Spleen (tissue), 11 donors: ENCODE results near the gene MTX2. TPM values are rescaled to one million over a fixed set of nuclear protein-coding genes. Genes with fewer than 3 reads are reported as not detected.

ENCODE experiments used
- DNase-seq: peaks from one replicate; pipeline ENCODE4 v3.0.0-alpha.2; 2020
- H3K27ac ChIP-seq, 8 donors: fragments of 200-600 bp; sonication (generic) in 7 of 8; 1 replicate in 4 of 8; 2 replicates in 4 of 8; pipeline versions ENCODE4 v1.5.0 to v1.8.0; 2016 to 2021; ENCODE audit warnings: inconsistent platforms in 4 of 8, mild to moderate bottlenecking in 4 of 8, moderate library complexity in 1 of 8
- H3K27me3 ChIP-seq, 7 donors: fragments of 200-600 bp; sonication (generic) in 6 of 7; replicated peaks in 1 of 7; 1 replicate in 4 of 7; 2 replicates in 3 of 7; pipeline versions ENCODE4 v1.5.0 to v1.8.0; 2016 to 2021; ENCODE audit warnings: inconsistent platforms in 3 of 7, mild to moderate bottlenecking in 1 of 7
- H3K36me3 ChIP-seq, 6 donors: fragments of 200-600 bp; sonication (generic) in 5 of 6; 1 replicate in 4 of 6; 2 replicates in 2 of 6; pipeline versions ENCODE4 v1.5.0 to v1.8.0; 2016 to 2021; ENCODE audit warnings: inconsistent platforms in 2 of 6
- H3K4me1 ChIP-seq, 6 donors: fragments of 200-600 bp; sonication (generic) in 5 of 6; 1 replicate in 3 of 6; 2 replicates in 3 of 6; pipeline versions ENCODE4 v1.5.0 to v1.8.0; 2016 to 2021; ENCODE audit warnings: inconsistent platforms in 3 of 6
- H3K4me3 ChIP-seq, 8 donors: fragments of 200-600 bp; sonication (generic) in 7 of 8; 1 replicate in 4 of 8; 2 replicates in 4 of 8; pipeline versions ENCODE4 v1.5.0 to v1.8.0; 2016 to 2021; ENCODE audit warnings: inconsistent platforms in 4 of 8, mild to moderate bottlenecking in 4 of 8, moderate library complexity in 2 of 8
- H3K9me3 ChIP-seq, 8 donors: fragments of 200-600 bp; sonication (generic) in 7 of 8; 1 replicate in 4 of 8; 2 replicates in 4 of 8; pipeline versions ENCODE4 v1.5.0 to v1.8.0; 2016 to 2021; ENCODE audit warnings: inconsistent platforms in 4 of 8
- CTCF ChIP-seq, 11 experiments: fragments of 200-600 bp in 7 of 11; fragments of 450-650 bp in 4 of 11; sonication (generic) in 4 of 11; IDR thresholded peaks in 8 of 11; conservative IDR thresholded peaks in 3 of 11; 1 replicate in 7 of 11; 2 replicates in 4 of 11; pipeline versions ENCODE4 v1.4.0 to v1.8.0; 2016 to 2021; ENCODE audit warnings: antibody characterized with exemption in 11 of 11, inconsistent platforms in 4 of 11, mild to moderate bottlenecking in 1 of 11
- POLR2A ChIP-seq, 3 donors: fragments of 450-650 bp; IDR thresholded peaks; one replicate each; pipeline ENCODE4 v1.5.1; 2017; ENCODE audit warnings: antibody characterized with exemption in 3 of 3, mild to moderate bottlenecking in 1 of 3
- POLR2AphosphoS5 ChIP-seq, 3 donors: sonication (generic); formaldehyde crosslinking; IDR thresholded peaks; one replicate each; pipeline ENCODE4 v1.5.1; 2017; ENCODE audit warnings: antibody characterized with exemption in 3 of 3
- WGBS, 5 donors: extraction: QIAGEN DNeasy Blood & Tissue Kit in 3 of 5; methylation state at CpG; one replicate each; pipeline versions ENCODE4 v1.1.5 to v1.1.7; 2013 to 2018; 5-methylcytosine and 5-hydroxymethylcytosine counted together
- intact Hi-C: fragments of 100-400 bp; cut with DNase I; formaldehyde crosslinking; loops from one replicate; pipeline ENCODE4 v1.15.0; 2023; ENCODE audit warnings: low total_unique reads
- polyA plus RNA-seq, 3 donors: library from polyadenylated mRNA; stranded (reverse); fragments of 200-250 nt; gene quantifications; one replicate each; pipeline ENCODE4 v1.2.1, GENCODE V29; 2013
- total RNA-seq, 7 donors: library from RNA; depleted of rRNA in 3 of 7; stranded (reverse); fragments of >200 nt in 3 of 7; fragmentation: NEBNext Ultra II Directional in 4 of 7; extraction: Animal tissue kit (Norgen Biotek cat#: 25700) in 4 of 7; gene quantifications; one replicate each; pipeline versions ENCODE4 v1.1.0 to v1.2.1, GENCODE V29; 2016 to 2021
- donor health status: healthy with polysubstance abuse.
- donor health status: DM: no; HTN: no; CAD: no; lungs with moderate emphysema.
- donor health status: DM: no; HTN: no; CAD: no.
- donor health status: Bipolar disorder and iron deficiency.
- donor health status: healthy.
- donor health status: DM: no; HTN: no; CAD: no.
- donor health status: DM: yes; HTN: yes; CAD: no.

Gene MTX2
- total and polyA plus RNA-seq, 10 donors, result 11.1 to 33.8 (median 19.6) TPM

- intact Hi-C loops, result no loop called here
- H3K27me3 ChIP-seq, result peaks cover 0 to 24% (median 0%) of the 10 kb centered on the region in 7 donors
- no peaks in the 10 kb centered on the region for H3K4me1 ChIP-seq
- TF ChIP-seq CTCF (IDR thresholded peaks at IDR 0.05 in 8 of 11, conservative IDR thresholded peaks at IDR 0.05 in 3 of 11) (no peak), POLR2AphosphoS5 (IDR thresholded peaks at IDR 0.05) (no peak), POLR2A (IDR thresholded peaks at IDR 0.05) (no peak)
- H3K9me3 ChIP-seq, result no peaks in the 10 kb centered on the region
- no peak overlapping the region for H3K27ac ChIP-seq
- H3K4me3 ChIP-seq, result no peak overlapping the region
- no peaks in the 10 kb centered on the region for H3K36me3 ChIP-seq
- WGBS, 5 donors, result 74 to 81% (median 78%) methylated on average over 4 of the region's 4 CpGs
- no peak for DNase-seq
These were observed 31.8 kb upstream of the MTX2 start for GRCh38 chr2:176237456-176237855.

GRCh38 chr2:176239031-176239430 is 30.2 kb upstream of the MTX2 start:
- 87 to 95% (median 94%) methylated on average over 4 of the region's 4 CpGs for WGBS, 5 donors
- intact Hi-C loops, result no loop called here
- Histone ChIP-seq H3K36me3 (no peaks in the 10 kb centered on the region), H3K4me1 (no peaks in the 10 kb centered on the region), H3K27me3 (peaks cover 0 to 23% (median 0%) of the 10 kb centered on the region in 7 donors), H3K27ac (no peak overlapping the region), H3K9me3 (no peaks in the 10 kb centered on the region), H3K4me3 (no peak overlapping the region)
- TF ChIP-seq POLR2AphosphoS5 (IDR thresholded peaks at IDR 0.05), result no peak
- no peak for TF ChIP-seq CTCF (IDR thresholded peaks at IDR 0.05 in 8 of 11, conservative IDR thresholded peaks at IDR 0.05 in 3 of 11)
- no peak for TF ChIP-seq POLR2A (IDR thresholded peaks at IDR 0.05)
- DNase-seq, result no peak

- Histone ChIP-seq H3K4me1 (peaks cover 0 to 7% (median 0%) of the 10 kb centered on the region in 6 donors), H3K9me3 (no peaks in the 10 kb centered on the region), H3K27me3 (peaks cover 0 to 24% (median 0%) of the 10 kb centered on the region in 7 donors), H3K27ac (no peak overlapping the region), H3K4me3 (no peak overlapping the region), H3K36me3 (no peaks in the 10 kb centered on the region)
- WGBS, 5 donors, result 15 to 49% (median 37%) methylated on average over 1 of the region's 1 CpG
- intact Hi-C loops, result no loop called here
- DNase-seq, result no peak
- TF ChIP-seq POLR2AphosphoS5 (IDR thresholded peaks at IDR 0.05) (no peak), POLR2A (IDR thresholded peaks at IDR 0.05) (no peak), CTCF (IDR thresholded peaks at IDR 0.05 in 8 of 11, conservative IDR thresholded peaks at IDR 0.05 in 3 of 11) (no peak)
These were observed 28.9 kb upstream of the MTX2 start for GRCh38 chr2:176240301-176240700.

GRCh38 chr2:176242276-176242675 is 27.0 kb upstream of the MTX2 start:
- H3K4me1 ChIP-seq, result peaks cover 0 to 7% (median 0%) of the 10 kb centered on the region in 6 donors
- 58 to 79% (median 78%) methylated on average over 2 of the region's 2 CpGs for WGBS, 5 donors
- no peak overlapping the region for H3K4me3 ChIP-seq
- H3K27ac ChIP-seq, result no peak overlapping the region
- intact Hi-C loops, result no loop called here
- TF ChIP-seq POLR2A (IDR thresholded peaks at IDR 0.05) (no peak), POLR2AphosphoS5 (IDR thresholded peaks at IDR 0.05) (no peak), CTCF (IDR thresholded peaks at IDR 0.05 in 8 of 11, conservative IDR thresholded peaks at IDR 0.05 in 3 of 11) (no peak)
- no peak for DNase-seq
- H3K36me3 ChIP-seq, result no peaks in the 10 kb centered on the region
- peaks cover 0 to 31% (median 0%) of the 10 kb centered on the region in 7 donors for H3K27me3 ChIP-seq
- no peaks in the 10 kb centered on the region for H3K9me3 ChIP-seq
